NCI-H526 treated with DMSO at 0.1 percent for 48 hours (cell line): Measurements from ENCODE around the gene SFXN5.

Experiments used
- DNase-seq: peaks from one replicate; lab custom pipeline; 2025; lab: John Stamatoyannopoulos, UW

The SFXN5 gene

DNA sequence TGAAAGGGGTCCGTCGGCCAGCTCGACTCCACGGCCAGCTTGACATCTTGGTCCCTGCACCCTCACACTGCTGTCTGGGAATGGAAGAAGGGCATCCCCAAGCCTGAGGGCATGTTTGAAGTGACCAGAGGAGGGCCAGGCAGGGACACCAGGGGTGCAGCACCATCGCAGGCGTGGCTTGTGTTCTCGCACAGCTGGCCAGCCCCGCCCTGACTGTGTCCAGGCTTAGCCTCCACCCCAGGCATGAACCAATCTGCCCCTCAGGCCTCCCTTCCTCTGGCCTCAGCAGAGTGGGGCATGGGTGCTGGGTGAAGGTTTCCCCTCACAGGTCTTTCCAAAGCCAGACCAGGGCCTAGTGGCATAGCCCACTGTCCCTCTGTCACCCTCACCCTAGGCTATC lies 129.2 kb downstream of the SFXN5 start:
- DNase-seq: no peak

DNA sequence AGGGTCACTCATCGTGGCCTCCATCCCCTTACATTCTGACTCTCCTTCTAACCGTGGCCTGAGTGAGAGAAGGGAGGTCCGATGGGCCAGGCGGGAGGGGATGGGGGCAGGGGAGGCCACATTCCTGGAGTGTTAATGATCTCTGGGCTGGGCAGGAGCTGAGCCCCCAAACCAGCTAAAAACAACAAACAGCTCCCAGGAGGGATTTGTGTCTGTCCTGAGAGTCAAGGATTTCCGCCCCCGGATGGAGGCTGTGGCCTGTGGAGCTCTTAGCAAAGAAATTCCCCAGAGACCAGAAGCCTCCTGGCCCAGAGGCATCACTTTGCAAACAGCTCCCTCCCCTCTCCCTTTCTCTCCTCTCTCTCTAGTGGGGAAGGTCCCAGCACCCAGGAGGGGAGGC lies 130.7 kb downstream of the SFXN5 start:
- DNase-seq: no peak

DNA sequence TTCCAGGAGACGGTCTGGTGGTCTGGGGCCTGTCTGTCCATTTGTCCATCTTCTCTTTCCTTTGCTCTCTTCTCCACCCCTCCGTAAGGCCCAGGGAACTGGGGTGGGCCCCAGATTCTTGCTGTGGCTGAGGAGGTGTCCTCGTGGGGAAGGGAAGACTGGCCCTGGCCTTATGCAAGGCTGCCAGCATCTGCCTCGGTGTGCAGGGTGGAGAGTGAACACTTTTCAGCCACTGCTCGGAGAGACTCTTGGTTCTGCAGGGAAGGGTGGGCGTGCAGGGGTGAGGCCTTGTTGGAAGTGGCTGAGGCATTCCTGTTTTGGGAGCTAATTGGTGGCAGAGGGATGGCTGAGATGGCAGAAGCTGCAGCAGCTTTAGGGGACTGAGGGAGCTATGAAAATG lies 131.2 kb downstream of the SFXN5 start:
- no peak for DNase-seq

DNA sequence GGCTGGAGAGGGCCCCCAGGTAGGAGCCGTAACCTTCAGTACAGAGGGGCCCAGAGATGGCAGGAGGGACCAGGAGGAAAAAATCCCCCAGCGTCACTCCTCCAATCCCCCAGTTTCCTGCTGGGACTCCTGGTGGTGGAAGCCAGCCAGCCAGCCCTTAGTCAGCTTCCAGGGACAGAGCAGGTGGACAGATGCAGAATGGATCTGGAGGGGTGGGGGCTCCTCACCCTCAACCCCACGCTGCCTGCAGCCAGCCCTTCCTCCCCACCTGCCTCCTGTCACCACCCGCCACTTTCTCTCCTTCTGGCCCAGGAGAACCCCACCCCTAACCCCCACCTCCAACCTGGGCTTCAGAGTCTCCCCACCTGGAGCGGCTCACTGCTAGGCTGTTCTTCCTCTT lies 133.1 kb downstream of the SFXN5 start:
- DNase-seq: no peak

DNA sequence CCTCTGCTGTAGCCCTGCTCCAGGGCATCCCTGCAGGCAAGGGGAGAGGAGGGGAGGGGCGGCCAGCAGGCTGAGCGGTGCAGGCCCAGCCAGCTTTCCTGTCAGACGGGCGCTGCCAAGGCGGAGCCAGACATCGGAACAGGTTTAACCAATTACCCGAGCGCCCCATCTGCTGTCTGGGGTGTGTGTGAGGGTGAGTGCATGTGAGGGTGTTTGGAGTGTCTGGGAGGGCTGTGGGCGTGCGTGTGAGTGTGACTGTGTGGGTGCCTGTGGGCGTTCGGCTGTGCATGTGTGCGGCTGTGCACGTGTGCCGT lies 134.2 kb downstream of the SFXN5 start:
- DNase-seq: no peak

DNA sequence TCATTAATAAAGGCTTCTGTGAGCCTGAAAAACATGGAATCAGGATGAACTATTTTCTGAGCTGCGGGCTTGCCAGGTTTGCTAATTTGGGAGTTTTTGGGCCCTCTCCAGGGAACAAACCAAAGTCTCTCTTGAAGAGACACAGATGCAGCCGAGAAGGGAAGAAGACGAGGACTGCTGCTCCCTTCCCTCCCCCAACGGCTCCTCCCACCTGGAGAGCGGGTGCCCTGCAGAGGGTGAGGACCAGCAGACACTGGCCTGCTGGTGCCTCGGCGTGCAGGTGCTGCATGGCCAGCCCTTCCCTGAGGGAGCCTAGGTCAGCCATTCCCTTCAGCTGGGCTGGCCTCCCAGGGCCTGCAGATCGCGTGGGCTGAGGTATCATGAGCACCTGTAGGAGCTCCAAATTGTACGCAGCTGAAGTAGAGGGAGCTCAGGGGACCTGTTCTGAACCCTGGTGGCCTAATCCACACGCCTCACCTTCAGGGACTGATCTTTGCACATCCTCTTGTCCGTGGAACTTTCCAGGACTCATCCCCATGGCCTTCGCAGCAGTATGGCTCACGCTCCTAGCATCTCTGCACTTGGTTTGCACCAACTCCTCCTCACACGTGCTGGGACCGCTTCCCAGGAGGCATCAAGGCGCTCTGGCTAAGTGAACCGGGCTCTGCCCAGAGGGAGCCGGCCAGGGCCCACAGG lies 134.7 kb downstream of the SFXN5 start:
- DNase-seq: no peak

DNA sequence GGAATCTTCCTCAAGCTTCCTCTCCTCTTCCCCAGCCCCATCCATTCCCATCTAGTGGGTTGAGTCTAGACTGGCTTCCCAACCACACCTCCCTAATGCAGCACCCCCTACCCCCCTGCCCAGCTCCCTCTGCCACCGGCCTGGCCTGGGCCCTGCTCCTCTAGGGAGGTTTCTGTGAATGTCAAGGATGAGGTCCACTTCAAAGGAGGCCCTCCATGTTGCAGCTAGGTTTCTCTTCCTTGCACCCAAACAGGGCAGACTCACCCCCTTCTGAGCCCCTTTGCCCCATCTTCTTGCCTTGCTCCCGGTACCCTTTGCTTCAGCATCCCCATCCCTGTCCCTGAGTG lies 135.9 kb downstream of the SFXN5 start:
- no peak for DNase-seq

DNA sequence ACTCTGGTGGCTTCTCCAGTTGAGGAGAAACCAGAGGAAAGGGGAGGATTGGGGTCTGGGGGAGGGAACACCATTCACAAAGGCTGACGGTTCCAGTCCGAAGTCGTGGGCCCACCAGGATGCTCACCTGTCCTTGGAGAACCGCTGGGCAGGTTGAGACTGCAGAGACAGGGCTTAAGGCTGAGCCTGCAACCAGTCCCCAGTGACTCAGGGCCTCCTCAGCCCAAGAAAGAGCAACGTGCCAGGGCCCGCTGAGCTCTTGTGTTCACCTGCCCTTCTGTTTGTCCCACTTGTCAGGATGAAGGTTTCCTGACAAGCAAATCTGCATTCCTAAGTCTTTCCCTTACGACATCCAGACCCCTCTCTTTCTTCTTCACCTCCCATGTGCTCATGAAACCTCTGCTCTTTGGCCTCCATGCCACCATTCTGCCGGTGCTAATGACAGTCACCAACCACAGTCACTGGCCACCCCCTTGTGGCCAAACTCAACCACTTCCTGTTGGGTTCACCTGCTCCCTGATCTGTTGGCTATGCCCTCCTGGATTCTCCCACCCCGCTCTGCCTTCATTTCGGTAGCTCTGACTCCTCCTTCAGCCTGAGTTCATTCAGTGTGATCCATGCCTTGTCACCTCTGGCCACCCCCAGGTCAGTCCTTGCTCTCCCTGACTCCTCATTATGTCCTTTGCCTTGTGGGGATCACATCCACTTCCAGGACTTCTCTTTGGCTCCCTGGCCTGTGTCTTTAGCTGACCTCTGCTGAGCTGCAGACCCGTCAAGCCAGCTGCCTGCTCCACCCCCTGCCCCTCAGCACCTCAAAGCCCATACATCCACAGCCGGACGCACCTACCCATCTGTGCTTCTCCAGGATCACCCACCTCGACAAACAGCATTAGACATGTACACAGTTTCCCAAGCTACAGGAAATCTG lies 136.6 kb downstream of the SFXN5 start:
- DNase-seq: no peak

DNA sequence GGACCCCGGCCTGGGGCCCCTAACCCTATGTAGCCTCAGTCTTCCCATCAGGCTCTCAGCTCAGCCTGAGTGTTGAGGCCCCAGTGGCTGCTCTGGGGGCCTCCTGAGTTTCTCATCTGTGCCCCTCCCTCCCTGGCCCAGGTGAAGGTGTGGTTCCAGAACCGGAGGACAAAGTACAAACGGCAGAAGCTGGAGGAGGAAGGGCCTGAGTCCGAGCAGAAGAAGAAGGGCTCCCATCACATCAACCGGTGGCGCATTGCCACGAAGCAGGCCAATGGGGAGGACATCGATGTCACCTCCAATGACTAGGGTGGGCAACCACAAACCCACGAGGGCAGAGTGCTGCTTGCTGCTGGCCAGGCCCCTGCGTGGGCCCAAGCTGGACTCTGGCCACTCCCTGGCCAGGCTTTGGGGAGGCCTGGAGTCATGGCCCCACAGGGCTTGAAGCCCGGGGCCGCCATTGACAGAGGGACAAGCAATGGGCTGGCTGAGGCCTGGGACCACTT lies 137.8 kb downstream of the SFXN5 start:
- no peak for DNase-seq

DNA sequence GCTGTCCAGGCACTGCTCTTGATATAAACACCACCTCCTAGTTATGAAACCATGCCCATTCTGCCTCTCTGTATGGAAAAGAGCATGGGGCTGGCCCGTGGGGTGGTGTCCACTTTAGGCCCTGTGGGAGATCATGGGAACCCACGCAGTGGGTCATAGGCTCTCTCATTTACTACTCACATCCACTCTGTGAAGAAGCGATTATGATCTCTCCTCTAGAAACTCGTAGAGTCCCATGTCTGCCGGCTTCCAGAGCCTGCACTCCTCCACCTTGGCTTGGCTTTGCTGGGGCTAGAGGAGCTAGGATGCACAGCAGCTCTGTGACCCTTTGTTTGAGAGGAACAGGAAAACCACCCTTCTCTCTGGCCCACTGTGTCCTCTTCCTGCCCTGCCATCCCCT lies 138.3 kb downstream of the SFXN5 start:
- DNase-seq: no peak

DNA sequence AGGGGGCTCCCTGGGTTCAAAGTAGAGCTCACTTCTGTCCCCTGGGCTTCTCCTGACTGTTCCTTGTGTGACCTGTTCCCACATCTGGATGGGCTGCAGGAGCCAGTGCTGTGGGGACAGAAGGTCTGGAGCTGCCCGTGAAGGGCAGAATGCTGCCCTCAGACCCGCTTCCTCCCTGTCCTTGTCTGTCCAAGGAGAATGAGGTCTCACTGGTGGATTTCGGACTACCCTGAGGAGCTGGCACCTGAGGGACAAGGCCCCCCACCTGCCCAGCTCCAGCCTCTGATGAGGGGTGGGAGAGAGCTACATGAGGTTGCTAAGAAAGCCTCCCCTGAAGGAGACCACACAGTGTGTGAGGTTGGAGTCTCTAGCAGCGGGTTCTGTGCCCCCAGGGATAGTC lies 138.7 kb downstream of the SFXN5 start:
- DNase-seq: no peak

DNA sequence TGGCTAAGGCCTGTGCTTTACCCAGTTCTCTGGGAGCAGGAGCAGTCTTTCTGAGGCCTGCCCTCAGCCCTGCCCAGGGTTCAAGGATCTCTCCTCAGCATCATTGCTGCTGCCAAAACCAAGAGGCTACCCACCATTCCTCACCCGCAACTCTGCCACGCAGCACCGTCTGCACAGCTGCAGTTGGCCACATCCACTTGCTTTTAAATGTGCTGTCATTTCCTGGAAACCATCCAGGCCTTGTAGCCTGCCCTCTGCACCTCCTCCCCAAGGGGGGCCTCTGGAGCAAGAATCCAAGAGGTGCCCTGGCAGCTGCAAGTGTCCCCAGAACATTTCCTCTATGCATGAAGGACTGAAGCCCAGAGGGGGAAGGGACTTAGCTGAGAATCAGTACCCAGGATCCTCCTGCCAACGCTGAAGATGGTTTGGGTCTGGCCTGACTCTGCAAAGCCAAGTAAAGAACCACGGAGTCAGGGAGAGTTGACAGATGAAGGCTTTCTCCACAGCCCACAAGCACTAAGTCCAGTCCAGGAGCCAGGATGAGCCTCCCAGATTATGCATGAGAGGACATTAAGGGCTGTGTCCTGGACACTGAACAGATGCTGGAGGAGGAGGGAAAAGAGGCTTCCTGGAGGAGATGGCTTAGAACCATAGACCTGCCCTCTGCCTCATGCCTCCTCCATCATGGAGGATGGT lies 139.3 kb downstream of the SFXN5 start:
- DNase-seq: no peak

DNA sequence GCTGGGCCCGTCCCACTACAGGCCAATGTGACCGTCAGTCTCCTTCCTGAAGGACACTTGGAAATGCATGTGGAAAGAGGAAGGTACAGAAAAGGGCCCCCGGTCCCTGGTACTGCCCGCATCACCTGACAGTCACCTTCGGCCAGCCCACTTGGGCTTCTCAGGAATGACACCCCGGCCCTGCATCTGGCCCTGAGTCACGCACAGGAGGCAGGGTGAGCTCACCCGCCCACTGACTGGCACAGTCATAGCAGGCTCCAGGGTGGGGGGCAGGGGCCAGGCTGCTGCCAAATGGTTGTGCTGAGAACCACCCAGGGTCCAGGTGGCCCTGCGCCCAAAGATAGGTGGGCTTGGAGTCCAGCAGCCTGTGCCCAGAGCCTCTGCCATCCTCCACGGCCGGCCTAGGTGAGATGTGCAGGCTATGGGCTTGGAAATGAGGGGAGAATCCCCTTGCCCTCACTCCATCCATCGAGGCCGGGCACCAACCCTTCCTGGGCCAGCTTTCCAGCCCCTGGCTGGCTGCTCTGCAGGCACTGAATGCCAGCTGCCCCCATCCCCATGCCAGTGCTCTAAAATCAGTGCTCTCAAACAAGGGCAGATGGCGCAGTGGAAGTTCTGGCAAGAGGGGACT lies 140.1 kb downstream of the SFXN5 start:
- no peak for DNase-seq

DNA sequence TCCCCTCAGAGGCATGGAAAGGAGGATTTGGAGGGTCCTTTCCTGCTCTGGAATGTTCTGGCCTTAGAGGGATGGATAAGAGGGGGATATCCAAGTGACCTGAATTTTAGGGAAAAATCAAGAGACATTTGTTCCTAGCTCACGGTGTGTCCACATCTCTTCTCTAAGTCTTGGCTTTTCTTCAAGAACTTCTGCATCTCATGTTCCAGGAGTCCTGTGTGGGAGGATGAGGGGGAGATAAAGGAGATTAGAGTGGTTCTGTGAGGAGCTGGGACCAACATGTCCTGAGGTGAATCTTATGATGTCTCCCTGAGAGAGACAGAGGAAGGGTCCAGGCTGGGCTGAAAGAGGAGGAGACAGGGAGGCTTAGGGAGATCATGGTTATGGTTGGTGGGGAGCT lies 142.5 kb downstream of the SFXN5 start:
- no peak for DNase-seq

DNA sequence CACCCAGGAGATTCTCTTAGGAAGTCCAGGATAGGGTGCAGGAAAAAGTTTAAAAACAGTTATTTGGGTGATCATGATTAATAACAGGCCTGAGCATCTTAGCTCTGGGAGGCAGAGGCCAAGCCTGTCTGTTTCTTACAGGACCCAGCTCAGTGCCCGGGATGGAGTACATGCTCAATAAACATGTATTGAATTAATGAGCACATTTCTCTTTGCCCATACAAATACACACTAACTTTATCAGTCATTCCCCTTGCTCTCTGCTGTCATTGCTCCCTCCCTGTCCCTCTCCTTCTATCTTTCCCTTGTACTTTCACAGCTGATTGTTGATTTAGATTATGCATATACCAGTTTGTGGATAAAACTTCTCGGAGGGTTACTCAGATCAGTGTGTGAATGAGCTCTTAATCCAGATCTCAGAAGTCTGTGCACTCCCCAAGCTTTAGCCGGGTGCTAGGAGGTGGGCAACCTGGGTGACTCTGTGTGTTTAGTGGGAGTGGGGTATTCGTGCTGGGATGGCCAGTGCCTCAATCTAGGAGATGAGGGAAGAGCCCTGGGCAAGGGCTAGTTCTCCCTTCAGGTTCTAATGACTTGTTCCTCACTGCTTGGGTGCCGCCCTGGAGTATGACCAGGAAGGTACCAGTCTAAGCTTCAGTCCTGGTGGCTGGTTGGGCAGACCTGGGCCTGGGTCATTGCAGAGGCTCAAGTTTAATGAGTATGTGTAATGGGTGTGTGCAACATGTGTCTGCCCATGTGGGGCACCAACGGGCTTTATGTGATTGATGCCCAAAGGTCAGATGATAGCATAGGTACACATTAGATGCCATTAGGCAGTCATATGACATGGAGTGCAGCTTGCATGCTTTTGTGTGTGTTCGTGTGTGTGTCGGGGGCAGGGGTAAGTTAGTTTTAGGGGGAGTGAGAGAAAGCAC lies 143.6 kb downstream of the SFXN5 start:
- no peak for DNase-seq

DNA sequence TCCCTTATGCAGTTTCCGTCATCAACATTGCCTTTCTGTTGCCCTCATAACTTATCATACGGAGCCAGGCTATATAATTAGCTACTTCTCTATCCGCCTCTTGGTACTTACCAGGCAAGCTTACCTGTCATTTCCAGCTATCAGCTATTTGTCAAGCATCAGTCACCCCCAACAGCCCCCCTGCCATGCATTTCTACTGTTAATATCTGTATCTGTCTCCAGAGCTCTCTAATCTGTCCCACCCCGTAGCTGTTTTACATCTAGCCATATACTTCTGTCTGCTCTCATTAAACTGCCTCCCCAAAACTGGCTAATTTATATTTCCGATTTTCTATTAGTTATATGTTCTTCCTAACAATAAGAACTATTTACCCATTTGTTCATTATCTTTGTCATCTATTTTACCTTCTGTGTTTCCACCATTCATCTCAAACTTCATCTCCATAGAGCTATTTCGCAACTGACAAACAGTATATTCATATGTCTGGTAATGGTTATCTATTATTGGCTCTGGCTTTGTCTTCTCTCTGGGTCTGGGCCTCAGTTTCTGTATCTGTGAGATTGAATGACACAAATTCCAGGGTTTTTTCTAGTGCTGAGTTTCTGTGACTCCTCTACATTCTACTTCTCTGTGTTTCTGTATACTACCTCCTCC lies 144.6 kb downstream of the SFXN5 start:
- no peak for DNase-seq

DNA sequence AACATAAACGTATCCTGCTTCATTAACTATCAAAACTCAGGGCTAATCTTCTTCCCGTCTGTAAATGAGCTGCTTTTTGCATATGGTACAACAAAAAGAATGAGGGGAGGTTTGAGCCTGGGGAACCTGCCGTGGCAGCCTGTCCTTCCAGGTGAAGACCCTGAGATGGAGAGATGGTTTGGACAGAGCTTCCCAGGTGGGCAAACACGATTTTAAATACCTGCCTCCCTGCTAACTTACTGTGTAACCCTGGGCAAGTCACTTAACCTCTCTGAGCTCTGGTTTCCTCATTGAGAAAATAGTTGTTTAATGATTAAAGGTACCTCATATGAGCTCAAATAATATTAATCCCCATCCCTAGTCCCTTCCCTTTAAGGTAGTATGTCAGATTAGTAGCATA lies 145.1 kb downstream of the SFXN5 start:
- DNase-seq: no peak

DNA sequence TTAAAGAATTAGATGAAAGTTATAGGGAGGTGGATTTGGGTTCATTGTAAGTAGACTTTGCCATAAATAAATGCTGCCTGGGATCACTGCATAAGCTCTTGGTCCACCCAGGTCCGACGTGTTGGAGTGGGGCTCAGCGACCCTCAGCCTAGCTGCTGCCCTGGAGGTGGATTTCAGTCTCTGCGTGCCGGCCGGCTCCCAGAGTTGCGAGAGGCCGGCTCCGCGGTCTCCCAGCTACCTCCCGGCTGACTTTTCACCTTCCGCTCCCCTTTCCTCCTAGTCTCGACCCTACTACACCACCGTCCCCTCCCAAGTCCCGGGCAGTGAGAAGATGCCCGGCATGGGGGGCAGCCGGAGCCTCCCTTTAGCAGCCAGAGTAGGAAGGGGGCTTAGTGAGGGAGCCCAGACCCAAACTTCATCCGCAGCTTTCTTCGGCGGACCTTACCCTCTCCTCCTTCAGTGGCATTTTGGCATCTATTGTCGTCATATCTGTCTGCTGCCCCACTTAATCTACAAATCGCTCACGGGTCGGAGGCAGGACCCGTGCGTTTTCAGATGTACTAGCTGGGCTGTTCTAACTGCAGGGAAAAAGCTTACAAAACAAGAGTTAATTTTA lies 146.1 kb downstream of the SFXN5 start:
- DNase-seq: no peak

DNA sequence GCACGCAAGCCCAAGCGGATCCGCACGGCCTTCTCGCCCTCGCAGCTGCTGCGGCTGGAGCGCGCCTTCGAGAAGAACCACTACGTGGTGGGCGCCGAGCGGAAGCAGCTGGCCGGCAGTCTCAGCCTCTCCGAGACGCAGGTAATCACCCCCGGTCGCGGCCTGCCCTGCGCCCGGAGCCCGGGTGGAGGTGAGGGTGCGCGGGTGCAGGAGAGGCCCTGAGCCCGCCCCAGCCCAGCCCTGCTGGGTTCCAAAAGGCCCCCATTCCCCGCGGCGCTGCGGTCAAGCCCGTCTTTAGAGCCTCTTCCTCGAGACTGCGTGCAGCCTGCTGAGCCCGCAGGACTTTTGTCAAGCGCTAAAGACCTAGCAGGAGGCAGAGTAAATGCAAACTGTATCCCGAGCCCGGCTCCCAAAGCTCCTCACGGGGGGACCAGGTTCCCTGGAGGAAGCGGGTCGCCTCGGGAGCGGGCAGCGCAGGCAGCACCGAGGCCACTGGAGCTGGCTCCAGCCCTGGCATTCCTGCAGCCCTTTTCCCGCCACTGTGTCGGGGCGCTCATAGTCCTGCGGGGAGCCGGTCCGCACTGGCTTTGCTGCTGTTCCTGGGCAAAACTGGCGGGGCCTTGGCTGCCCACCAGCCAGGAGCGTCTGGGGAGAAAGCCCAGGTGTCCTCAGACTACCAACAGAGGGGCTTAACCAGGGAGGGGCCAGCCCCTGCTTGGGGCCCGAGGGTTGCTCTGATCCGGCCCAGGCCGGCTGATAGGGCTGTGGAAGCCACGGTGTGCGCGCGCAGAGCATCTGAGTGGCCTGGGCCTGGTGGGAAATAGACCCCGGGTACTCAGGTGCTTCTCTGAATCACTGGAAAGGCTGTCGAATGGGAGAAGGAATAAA lies 146.9 kb downstream of the SFXN5 start:
- DNase-seq: no peak
